Thoracic aorta (tissue), 2 donors: ENCODE results near the gene ADAD2. TPM values are rescaled to one million over a fixed set of nuclear protein-coding genes. Genes with fewer than 3 reads are reported as not detected.

Experiments
- ATAC-seq: fragments of 150-250 bp; one replicate; pipeline ENCODE4 v1.8.0; 2017; ENCODE audit warnings: low read depth; ENCODE audit not compliant: insufficient number of reproducible peaks, low FRiP score
- DNase-seq: peaks from one replicate; pipeline ENCODE4 v3.0.0-alpha.2; 2020; ENCODE audit warnings: low spot score
- H3K27ac ChIP-seq, 2 donors: fragments of 200-600 bp; sonication (generic); 1 replicate in 1 of 2; 2 replicates in 1 of 2; pipeline ENCODE4 v1.5.1; 2016; ENCODE audit warnings: mild to moderate bottlenecking in 2 of 2, moderate library complexity in 2 of 2
- H3K27me3 ChIP-seq: fragments of 200-600 bp; sonication (generic); replicated peaks from 2 replicates; pipeline ENCODE4 v1.6.0; 2016; ENCODE audit warnings: mild to moderate bottlenecking; ENCODE audit not compliant: insufficient read depth
- H3K36me3 ChIP-seq: fragments of 200-600 bp; sonication (generic); one replicate; pipeline ENCODE4 v1.5.1; 2016
- H3K4me1 ChIP-seq, 2 donors: fragments of 200-600 bp; sonication (generic); 1 replicate in 1 of 2; 2 replicates in 1 of 2; pipeline versions ENCODE4 v1.5.1 to v1.6.0; 2016; ENCODE audit warnings: low read depth in 2 of 2, mild to moderate bottlenecking in 1 of 2; ENCODE audit not compliant: control insufficient read depth in 1 of 2
- H3K4me3 ChIP-seq: fragments of 200-600 bp; sonication (generic); 2 replicates; pipeline ENCODE4 v1.5.1; 2016; ENCODE audit warnings: mild to moderate bottlenecking
- H3K9me3 ChIP-seq: fragments of 200-600 bp; sonication (generic); 2 replicates; pipeline ENCODE4 v1.5.1; 2016
- total RNA-seq, 2 donors: library from RNA; depleted of rRNA; stranded (reverse); fragments of >200 nt; gene quantifications; one replicate each; pipeline versions ENCODE4 v1.1.0 to v1.2.3, GENCODE V29; 2016
- TF ChIP-seq, protein P1 (sequence below): fragments of 200-600 bp; sonication (generic); IDR thresholded peaks from one replicate; pipeline ENCODE4 v1.5.1; 2019; ENCODE audit warnings: antibody characterized with exemption

The ADAD2 gene
- total RNA-seq, 2 donors from 2014 or later, result not detected

DNA sequence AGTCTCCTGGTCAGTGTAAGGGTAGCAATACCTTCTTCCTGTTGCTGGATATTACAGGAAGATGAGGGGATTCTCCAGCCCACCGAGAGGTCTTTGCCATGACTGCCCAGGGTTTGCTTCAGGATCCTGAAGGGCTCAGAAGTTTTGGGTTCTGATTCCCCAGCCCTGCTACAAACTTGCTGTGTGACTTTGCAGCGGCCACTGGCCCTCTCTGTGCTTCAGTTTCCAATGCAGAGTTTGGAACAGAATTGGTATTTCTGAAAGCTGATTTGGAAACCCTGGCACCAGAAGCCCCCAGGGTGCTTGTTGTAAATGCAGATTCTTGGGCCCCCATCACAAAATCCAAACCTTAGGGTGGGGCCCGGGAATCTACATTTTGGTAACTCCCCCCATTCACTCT, 34.2 kb downstream of the ADAD2 start:
- no peak overlapping the region for H3K4me3 ChIP-seq
- H3K27me3 ChIP-seq, result no peaks in the 10 kb centered on the region
- H3K9me3 ChIP-seq, result no peaks in the 10 kb centered on the region
- H3K27ac ChIP-seq, result no peak overlapping the region
- no peaks in the 10 kb centered on the region for H3K36me3 ChIP-seq
- DNase-seq, result no peak
- no peak for ATAC-seq
- TF ChIP-seq, protein P1, sequence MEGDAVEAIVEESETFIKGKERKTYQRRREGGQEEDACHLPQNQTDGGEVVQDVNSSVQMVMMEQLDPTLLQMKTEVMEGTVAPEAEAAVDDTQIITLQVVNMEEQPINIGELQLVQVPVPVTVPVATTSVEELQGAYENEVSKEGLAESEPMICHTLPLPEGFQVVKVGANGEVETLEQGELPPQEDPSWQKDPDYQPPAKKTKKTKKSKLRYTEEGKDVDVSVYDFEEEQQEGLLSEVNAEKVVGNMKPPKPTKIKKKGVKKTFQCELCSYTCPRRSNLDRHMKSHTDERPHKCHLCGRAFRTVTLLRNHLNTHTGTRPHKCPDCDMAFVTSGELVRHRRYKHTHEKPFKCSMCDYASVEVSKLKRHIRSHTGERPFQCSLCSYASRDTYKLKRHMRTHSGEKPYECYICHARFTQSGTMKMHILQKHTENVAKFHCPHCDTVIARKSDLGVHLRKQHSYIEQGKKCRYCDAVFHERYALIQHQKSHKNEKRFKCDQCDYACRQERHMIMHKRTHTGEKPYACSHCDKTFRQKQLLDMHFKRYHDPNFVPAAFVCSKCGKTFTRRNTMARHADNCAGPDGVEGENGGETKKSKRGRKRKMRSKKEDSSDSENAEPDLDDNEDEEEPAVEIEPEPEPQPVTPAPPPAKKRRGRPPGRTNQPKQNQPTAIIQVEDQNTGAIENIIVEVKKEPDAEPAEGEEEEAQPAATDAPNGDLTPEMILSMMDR, result no peak
- H3K4me1 ChIP-seq, result peaks cover 12 to 18% of the 10 kb centered on the region in 2 donors

DNA sequence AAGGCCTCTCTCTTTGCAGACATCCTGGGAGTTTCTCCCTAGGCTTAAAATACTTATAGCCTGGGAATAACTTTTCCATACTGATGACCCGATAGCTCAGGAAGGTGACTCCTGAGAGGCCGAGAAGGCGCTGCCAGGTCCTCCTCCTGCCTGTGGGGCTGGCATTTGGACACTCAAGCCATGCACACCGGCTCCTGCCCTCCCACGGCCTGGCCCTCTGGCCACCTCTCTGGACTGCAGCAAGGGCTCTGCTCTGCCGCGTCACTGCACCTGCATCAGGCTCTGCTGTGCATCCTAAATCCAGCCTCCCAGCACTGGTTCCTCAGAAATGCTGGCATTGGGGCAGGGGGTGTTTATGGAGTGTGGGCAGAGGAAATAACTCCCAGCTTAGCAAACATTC, 34.6 kb downstream of the ADAD2 start:
- H3K4me1 ChIP-seq, result peaks cover 12 to 18% of the 10 kb centered on the region in 2 donors
- H3K27ac ChIP-seq, result no peak overlapping the region
- H3K36me3 ChIP-seq, result no peaks in the 10 kb centered on the region
- no peak overlapping the region for H3K4me3 ChIP-seq
- no peaks in the 10 kb centered on the region for H3K9me3 ChIP-seq
- ATAC-seq, result no peak
- H3K27me3 ChIP-seq, result no peaks in the 10 kb centered on the region
- TF ChIP-seq, protein P1, result no peak
- DNase-seq, result no peak

DNA sequence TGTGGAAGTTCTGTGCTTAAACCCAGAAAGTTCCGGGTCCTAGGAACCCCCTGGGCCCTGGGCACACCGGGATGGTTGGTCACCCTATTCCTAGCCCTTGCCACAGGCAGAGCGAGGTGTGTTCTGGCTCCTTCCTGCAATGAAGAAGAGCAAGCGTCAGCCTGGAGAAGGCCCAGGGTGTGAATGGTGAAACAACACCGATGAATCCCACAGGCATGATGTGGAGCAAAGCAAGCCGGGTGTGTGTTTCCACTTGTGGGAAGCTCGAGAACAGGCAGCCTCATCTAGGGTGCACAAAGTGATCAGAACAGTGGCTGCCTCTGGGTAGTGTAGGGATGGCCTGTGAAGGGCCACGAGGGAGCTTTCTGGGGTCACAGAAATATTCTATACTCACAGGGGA, 35.1 kb downstream of the ADAD2 start:
- no peak overlapping the region for H3K27ac ChIP-seq
- DNase-seq, result no peak
- H3K4me1 ChIP-seq, result peaks cover 12 to 18% of the 10 kb centered on the region in 2 donors
- H3K4me3 ChIP-seq, result no peak overlapping the region
- H3K27me3 ChIP-seq, result no peaks in the 10 kb centered on the region
- TF ChIP-seq, protein P1, result no peak
- no peaks in the 10 kb centered on the region for H3K9me3 ChIP-seq
- no peaks in the 10 kb centered on the region for H3K36me3 ChIP-seq
- no peak for ATAC-seq

DNA sequence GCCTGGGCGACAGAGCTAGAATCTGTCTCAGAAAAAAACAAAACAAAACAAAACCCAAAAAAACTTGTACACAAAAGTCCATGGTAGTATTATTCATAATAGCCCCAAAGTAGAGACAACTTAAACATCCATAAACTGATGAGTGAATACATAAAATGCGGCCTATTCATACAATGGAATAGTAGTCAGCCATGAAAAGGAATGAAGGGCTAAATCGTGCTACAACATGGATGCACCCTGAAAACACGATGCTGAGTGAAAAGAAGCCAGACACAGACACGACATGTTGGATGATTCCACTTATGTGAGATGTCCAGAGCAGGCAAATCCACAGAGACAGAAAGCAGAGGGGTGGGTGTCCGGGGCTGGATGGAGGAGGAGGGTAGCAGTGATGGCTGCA, 36.6 kb downstream of the ADAD2 start:
- H3K4me1 ChIP-seq, result peaks cover 12 to 18% of the 10 kb centered on the region in 2 donors
- H3K27ac ChIP-seq, result no peak overlapping the region
- TF ChIP-seq, protein P1, result no peak
- no peaks in the 10 kb centered on the region for H3K27me3 ChIP-seq
- no peak overlapping the region for H3K4me3 ChIP-seq
- no peaks in the 10 kb centered on the region for H3K36me3 ChIP-seq
- ATAC-seq, result no peak
- DNase-seq, result no peak
- H3K9me3 ChIP-seq, result no peaks in the 10 kb centered on the region

DNA sequence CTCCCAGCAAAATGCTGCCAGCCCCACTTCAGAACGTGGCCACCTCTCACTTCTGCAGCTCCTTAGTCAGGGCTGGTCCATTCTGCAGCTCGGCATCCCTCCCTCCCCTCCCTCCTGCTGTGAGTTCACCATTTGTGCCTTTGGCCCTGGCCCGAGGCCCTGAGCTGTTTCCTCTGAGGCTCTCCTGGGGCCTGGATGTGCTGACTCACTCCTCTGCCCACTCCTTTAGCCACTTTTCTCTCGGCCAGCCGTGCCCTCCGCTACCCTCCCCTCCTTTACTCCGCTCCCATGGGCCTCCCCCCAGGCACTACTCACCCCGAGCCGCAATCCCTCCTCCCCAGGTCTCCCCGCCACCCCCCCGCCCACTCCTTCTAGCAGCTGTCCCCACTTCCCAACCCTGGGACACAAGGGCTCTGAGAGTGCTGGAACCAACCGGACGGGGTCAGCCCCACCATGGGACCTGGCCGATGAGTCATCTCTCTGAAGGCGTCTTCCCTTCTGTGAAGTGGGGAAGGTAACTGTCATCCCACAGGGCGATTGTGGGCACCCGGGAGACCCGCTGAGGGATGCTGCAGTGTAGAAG, 37.4 kb downstream of the ADAD2 start:
- no peaks in the 10 kb centered on the region for H3K36me3 ChIP-seq
- ATAC-seq (peak; percentile 87), DNase-seq (peak; percentile 72)
- H3K4me1 ChIP-seq, result peaks cover 12 to 18% of the 10 kb centered on the region in 2 donors
- peak overlapping the region; percentile 55 for H3K4me3 ChIP-seq
- peak overlapping the region; percentile 57 to 66 for H3K27ac ChIP-seq
- TF ChIP-seq, protein P1, result no peak
- no peaks in the 10 kb centered on the region for H3K27me3 ChIP-seq
- H3K9me3 ChIP-seq, result no peaks in the 10 kb centered on the region
